Middle frontal gyrus (tissue), 1 donor: ENCODE data around the gene SNX6.
"Not testable (repeated sequence)": the region's sequence is repeated elsewhere in the genome, so short reads cannot be mapped to it uniquely, and the experiment has no call there.

Source experiments
- DNase-seq: peaks from one replicate; pipeline ENCODE4 v3.0.0-alpha.2; 2015; ENCODE audit warnings: low spot score; ENCODE audit errors: extremely low spot score

SNX6 gene

GRCh38 chr14:34522496-34522895, 107.5 kb downstream of the SNX6 start:
- no peak for DNase-seq

- DNase-seq: not testable (repeated sequence)
Measured at GRCh38 chr14:34521071-34521470, 108.9 kb downstream of the SNX6 start.

- not testable (repeated sequence) for DNase-seq
Measured at GRCh38 chr14:34520304-34520970, 109.5 kb downstream of the SNX6 start.
